ENCODE measurements around the gene FDXR. TPM values are rescaled to one million over a fixed set of nuclear protein-coding genes. Genes with fewer than 3 reads are reported as not detected.

Gene FDXR
- total and polyA plus RNA-seq, 12 donors, result 2.4 to 6.3 (median 3.9) TPM

DNA sequence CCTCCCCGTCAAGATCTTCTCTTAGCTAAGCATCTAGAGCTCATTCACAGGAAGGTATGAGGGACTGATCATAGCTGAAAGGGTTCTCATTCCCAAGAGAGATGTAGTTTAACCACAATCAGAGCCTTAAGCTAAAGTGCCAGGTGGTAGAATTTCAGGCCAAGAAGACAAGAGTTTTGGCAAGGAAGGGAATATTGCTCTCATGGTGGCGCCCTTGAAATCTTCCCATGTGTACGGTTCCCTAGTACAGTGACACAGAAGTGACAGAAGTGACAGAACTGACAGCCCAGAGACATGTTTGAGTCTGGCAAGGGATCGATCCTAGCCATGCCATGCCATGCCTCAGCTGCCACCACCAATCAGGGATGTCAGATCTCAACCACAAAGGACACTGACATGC lies 15.6 kb downstream of the FDXR start:
- H3K4me3 ChIP-seq, result no peak overlapping the region
- peaks cover 8 to 34% (median 25%) of the 10 kb centered on the region in 9 donors for H3K4me1 ChIP-seq
- WGBS, 2 donors, result 73 to 80% methylated on average over 4 of the region's 4 CpGs
- TF ChIP-seq, protein P1, sequence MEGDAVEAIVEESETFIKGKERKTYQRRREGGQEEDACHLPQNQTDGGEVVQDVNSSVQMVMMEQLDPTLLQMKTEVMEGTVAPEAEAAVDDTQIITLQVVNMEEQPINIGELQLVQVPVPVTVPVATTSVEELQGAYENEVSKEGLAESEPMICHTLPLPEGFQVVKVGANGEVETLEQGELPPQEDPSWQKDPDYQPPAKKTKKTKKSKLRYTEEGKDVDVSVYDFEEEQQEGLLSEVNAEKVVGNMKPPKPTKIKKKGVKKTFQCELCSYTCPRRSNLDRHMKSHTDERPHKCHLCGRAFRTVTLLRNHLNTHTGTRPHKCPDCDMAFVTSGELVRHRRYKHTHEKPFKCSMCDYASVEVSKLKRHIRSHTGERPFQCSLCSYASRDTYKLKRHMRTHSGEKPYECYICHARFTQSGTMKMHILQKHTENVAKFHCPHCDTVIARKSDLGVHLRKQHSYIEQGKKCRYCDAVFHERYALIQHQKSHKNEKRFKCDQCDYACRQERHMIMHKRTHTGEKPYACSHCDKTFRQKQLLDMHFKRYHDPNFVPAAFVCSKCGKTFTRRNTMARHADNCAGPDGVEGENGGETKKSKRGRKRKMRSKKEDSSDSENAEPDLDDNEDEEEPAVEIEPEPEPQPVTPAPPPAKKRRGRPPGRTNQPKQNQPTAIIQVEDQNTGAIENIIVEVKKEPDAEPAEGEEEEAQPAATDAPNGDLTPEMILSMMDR (IDR thresholded peaks at IDR 0.05), result no peak
- H3K36me3 ChIP-seq, result no peaks in the 10 kb centered on the region
- H3K27me3 ChIP-seq, result peaks cover 26 to 98% (median 86%) of the 10 kb centered on the region in 7 donors
- no peak overlapping the region for H3K27ac ChIP-seq
- no peak for DNase-seq
- intact Hi-C loops (cut with DNase I), result no loop called here
- ATAC-seq, result no peak
- H3K9me3 ChIP-seq, result no peaks in the 10 kb centered on the region

GRCh38 chr17:74856112-74856511 lies 16.7 kb downstream of the FDXR start:
- no peaks in the 10 kb centered on the region for H3K36me3 ChIP-seq
- TF ChIP-seq, protein P1 (IDR thresholded peaks at IDR 0.05), result no peak
- peaks cover 2 to 27% (median 17%) of the 10 kb centered on the region in 9 donors for H3K4me1 ChIP-seq
- no peaks in the 10 kb centered on the region for H3K9me3 ChIP-seq
- 69 to 76% methylated on average over 7 of the region's 7 CpGs for WGBS, 2 donors
- DNase-seq, result no peak
- intact Hi-C loops (cut with DNase I), result no loop called here
- no peak for ATAC-seq
- H3K4me3 ChIP-seq, result no peak overlapping the region
- H3K27ac ChIP-seq, result no peak overlapping the region
- peaks cover 36 to 100% (median 92%) of the 10 kb centered on the region in 7 donors for H3K27me3 ChIP-seq

- intact Hi-C loops (cut with DNase I), result no loop called here
- ATAC-seq (no peak), DNase-seq (no peak)
- no peaks in the 10 kb centered on the region for H3K9me3 ChIP-seq
- H3K27ac ChIP-seq, result no peak overlapping the region
- H3K4me1 ChIP-seq, result peaks cover 2 to 19% (median 9%) of the 10 kb centered on the region in 9 donors
- peaks cover 31 to 100% (median 92%) of the 10 kb centered on the region in 7 donors for H3K27me3 ChIP-seq
- TF ChIP-seq, protein P1 (IDR thresholded peaks at IDR 0.05), result no peak
- H3K4me3 ChIP-seq, result no peak overlapping the region
- no peaks in the 10 kb centered on the region for H3K36me3 ChIP-seq
- WGBS, 2 donors, result 90 to 91% methylated on average over 4 of the region's 4 CpGs
Observed at GRCh38 chr17:74855323-74855722, 17.5 kb downstream of the FDXR start.

GRCh38 chr17:74854792-74855191 lies 18.0 kb downstream of the FDXR start:
- WGBS, 2 donors, result 90% methylated on average over 17 of the region's 17 CpGs
- peaks cover 27 to 99% (median 90%) of the 10 kb centered on the region in 7 donors for H3K27me3 ChIP-seq
- no peak for DNase-seq

More at GRCh38 chr17:74854792-74855191, 18.0 kb downstream of the FDXR start:
- Histone ChIP-seq H3K4me1 (peaks cover 0 to 14% (median 4%) of the 10 kb centered on the region in 9 donors), H3K4me3 (no peak overlapping the region), H3K36me3 (no peaks in the 10 kb centered on the region), H3K9me3 (no peaks in the 10 kb centered on the region), H3K27ac (no peak overlapping the region)
- intact Hi-C loops (cut with DNase I), result no loop called here
- TF ChIP-seq, protein P1 (IDR thresholded peaks at IDR 0.05), result no peak
- ATAC-seq, result no peak
